ENCODE measurements around the gene KLHL21.
"Not testable (repeated sequence)": the region's sequence is repeated elsewhere in the genome, so short reads cannot be mapped to it uniquely, and the experiment has no call there.

KLHL21 gene

GRCh38 chr1:6624710-6625583 is 22.3 kb upstream of the KLHL21 start, which contains the start of gene THAP3:
THAP3 (plus strand) TSS chr1:6624868; CDS start chr1:6625219, 351 bp downstream.
- DNase-seq, result peak; percentile 93

DNA sequence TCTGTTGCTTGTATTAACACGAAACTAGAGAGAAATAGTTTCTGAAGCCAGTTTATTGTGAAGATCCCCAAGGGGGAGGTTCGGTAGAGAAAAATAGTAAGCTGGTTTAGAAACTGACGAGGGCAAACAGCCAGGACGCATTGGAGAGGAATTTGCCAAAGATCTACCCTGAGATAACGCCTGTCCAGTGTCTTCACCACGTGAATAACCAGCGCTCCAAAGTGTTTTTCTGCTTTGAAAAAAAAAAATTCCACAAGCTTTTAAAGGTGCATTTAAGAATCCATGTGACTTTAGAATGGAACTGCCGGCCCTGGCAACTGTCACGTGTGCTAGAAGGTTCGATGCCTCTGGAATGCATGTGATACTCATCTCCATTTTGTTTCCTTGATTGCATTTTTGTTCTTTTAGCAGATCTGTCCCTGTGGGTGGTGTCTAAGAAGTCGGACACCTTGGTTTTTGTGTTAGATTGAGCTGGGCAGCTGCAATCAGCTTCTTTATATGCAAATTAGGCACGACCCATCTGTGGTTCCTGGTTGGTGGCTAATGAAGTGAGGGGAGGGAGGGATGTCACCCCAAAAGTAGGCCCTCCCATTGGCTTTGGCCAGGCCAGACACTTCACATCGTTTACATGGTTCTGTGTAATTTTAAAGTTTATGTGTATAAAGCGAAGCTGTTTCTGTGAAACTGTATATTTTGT is 20.7 kb upstream of the KLHL21 start:
- no peak for DNase-seq

DNA sequence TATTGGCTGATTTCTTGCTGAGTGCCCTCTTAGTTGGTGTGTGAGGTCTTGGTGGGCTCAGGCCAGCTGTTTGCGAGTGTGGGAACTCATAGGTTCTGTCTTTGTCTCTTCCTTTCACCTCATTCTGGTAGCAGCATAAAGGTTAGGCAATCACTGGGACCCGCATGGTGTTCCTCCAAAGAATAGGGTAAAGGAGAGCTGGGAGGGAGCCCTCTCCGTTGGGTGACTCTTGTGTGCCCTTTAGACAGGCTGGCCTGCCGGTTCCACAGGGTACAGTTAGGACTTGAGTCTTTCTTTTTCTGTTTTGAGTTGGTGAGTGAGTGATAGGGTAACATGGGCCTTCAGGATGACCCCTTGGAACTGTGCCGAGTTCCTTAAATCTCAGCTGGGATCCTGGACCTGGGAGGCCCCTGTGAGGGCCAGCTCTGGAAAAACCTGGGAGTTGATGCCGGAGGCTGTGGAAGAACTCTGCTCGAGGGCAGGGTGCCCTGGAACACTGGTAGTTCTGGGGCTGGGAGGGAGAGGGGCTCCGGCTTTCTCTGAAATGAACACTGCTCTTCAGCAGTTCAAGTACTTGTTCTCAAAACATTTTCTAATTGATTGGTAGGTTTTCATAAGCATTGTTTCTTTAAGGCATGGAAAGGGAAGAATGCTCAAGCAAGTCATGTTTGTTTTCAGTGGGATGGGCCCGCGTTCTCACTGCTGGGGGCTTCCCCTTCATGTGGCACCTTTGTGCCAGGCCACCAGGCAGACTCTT is 19.9 kb upstream of the KLHL21 start:
- DNase-seq, result no peak

DNA sequence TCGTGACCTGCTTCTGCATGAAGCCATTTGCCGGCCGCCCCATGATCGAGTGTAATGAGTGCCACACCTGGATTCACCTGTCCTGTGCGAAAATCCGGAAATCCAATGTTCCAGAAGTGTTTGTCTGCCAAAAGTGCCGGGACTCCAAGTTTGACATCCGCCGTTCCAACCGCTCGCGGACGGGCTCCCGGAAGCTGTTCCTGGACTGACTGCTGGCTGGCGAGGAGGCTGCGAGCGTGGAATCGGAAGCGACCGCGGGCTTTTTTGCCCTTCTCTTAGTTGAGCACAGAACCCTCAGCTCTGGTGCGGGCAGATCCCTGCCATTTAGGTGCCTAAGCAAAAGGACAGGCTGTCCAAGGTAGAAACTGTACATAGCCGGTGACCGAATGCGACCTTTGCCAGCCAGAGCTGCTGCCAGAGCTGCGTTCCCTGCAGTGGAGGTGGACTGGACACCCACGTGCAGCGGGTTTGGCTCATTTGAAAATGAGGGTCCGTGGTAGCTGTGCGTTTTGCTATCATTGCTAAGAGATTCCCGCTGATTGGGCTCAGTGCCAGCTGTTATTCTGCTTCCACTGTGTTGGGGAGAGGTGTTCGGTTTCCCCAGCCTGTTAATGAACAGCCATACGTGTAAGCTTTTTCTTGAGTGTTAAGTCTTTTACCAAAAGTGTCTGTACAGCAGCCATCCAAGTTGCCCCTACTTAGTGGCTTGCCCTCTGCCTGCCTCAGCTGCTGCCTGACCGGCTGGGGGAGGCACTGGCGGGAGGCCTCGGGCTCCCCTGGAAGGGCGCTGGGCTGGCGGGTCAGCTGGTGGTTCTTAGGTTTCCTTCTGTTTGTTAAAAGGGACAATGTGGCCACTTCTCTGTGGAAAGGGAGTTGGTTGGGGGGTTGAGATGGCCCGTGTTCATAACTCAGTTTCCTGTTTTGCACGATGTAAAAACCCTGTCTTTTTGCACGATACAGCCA is 19.0 kb upstream of the KLHL21 start:
- DNase-seq, result no peak

DNA sequence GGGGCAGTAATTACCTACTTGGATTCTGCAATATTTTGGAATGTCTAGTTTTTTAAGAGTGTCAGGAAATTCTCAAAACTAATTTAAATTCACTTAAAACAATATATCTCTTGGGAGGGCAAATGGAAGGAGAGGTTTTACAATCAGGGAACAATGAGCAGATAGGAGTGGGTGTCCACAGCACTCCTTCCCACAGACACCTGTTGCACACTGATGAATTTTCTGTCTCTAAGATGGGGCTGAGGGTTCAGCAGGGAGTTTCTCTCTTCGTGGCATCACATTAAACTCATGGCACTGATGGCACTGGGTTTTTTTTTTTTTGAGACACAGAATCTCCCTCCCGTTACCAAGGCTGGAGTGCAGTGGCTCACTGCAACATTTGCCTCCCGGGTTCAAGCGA is 16.4 kb upstream of the KLHL21 start:
- no peak for DNase-seq

- DNase-seq, result no peak
Observed at GRCh38 chr1:6614929-6615785, 12.5 kb upstream of the KLHL21 start.

- DNase-seq, result peak; percentile 67
Observed at GRCh38 chr1:6614019-6614928, 11.6 kb upstream of the KLHL21 start.

- peak; percentile 99 for DNase-seq
Observed at GRCh38 chr1:6613361-6614018, 10.8 kb upstream of the KLHL21 start, which contains the start of gene PHF13. PHF13 (plus strand) TSS chr1:6613731; CDS start chr1:6614067, 336 bp downstream.

GRCh38 chr1:6612641-6613360 is 10.1 kb upstream of the KLHL21 start:
- DNase-seq, result no peak

- DNase-seq, result peak; percentile 43
Observed at GRCh38 chr1:6603915-6604558, 1.4 kb upstream of the KLHL21 start.

DNA sequence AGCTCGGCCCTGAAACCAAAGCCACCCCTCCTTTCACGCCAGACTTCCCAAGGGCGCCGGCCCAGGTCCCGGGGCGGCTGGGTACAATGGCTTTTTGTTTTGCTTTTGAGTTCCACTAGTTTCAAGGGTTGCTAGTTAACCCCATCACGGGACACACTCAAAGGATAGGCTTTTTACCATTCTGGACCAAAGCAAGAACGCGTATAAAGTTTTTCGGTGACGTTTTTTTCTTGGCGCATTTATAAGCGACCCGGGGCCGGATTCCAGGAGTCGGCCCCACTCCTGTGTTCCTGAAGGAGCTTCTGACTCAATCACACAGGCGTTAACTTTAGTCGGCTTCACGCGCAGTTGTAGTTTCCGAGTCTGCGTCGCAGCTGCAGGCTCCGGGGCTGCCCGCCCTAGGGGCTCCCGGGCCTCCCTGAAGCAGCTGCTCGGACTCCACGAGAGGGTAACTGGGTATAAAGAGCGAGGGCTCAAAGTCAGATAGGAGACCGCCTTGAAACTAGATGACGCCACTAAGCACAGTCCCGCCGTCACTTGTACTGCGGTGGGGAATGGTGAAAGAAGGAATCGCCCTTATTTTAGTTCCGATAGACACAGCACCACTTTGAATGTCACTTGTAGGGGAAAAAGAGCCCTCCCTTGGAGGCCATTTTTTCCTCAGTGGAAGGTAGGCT is 707 bp upstream of the KLHL21 start:
- peak; percentile 62 for DNase-seq

DNA sequence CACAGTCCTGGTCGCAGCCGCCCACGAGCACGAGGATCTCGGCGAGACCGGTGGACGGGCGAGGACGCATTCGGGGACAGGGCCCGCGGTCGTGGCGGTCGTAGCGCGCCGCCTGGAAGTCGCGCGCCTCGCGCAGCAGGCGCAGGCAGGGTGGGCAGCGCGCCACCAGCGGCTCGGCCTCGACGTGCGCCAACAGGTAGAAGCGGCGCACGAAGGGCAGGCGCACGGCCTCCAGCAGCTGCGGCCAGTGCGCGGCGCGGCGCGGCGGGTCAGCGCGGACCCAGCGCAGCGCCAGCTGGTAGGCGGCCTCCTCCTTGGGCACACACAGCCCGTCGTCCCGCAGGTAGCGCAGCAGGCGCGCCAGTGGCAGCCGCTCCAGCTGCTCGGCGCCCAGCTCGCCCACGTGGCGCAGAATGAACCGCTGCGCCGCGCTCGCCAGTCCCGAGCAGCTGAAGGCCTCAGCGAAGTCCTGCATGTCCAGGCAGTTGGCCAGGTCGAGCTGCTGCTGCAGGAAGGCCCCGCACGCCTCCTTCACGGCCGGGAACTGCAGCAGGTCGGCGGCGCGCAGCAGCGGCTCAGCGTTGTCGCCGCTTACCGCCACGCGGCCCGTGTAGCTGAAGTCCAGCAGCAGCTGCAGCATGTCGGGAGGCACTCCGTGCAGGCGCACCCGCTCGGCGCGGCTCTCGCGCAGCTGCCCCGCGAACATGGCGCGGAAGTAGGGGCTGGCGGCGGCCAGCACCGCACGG is 573 bp downstream of the KLHL21 start:
- peak; percentile 50 for DNase-seq

DNA sequence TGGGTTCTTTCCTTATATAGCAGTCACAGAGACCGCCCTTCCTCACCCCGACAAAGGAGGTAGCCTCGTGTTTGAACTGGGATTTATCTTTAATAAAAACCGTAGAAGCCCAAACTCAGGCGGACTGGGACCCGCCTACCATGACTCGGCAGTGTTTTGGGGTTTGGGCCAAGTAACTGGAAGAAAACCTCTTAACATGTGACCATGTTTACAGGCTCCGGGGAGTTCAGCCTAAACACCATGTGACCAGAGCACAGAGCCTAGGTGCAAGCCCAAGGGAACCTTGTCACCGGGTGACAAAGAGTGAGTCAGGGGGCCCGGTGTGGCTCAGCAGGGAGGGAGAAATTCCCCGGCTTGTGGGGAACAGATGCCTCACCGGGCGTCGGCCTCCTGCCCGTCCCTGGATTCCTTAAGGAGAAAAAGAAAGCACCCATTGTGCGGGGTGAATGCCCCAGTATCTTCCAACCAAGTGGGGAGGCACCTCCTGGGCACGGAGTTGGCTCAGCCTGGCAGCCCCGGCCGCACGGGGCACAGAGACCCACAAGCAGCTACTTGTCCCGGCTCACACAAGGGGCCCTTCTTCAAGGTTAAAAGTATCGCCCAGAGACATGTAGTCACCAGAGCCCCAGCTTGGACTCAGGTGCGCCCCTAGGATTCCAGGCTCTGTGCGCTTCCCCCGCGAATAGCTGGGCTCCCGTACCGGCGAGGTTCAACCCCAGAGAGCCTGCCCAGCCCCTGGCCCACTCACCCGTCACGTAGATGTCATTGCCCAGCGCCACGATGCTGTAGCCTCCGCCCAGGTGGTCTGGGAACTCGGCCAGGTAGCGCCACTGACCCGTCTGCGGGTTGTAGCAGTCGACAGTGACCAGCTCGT is 1.4 kb downstream of the KLHL21 start:
- DNase-seq, result peak; percentile 83

- no peak for DNase-seq
Observed at GRCh38 chr1:6600410-6601048, 2.1 kb downstream of the KLHL21 start.

- not testable (repeated sequence) for DNase-seq
Observed at GRCh38 chr1:6599991-6600390, 2.7 kb downstream of the KLHL21 start.
